IMR-90 (cell line): ENCODE data around the gene INTS2. TPM values are rescaled to one million over a fixed set of nuclear protein-coding genes. Genes with fewer than 3 reads are reported as not detected.

Source experiments
- ATAC-seq: fragments of 200-7000 bp; cut with Tn5 transposase; 2 replicates; pipeline ENCODE4 v1.9.1; 2020; ENCODE audit warnings: low read depth, mild to moderate bottlenecking, moderate library complexity
- BruUV-seq: library from RNA; stranded (reverse); fragments of 400-500 nt; replicated peaks from 2 replicates; lab custom pipeline; 2021; lab: Mats Ljungman, UMichigan
- CTCF ChIA-PET: fragments of 300-600 bp; formaldehyde crosslinking; extraction: SDS; loops from one replicate; lab custom pipeline; 2021; ENCODE audit warnings: antibody characterized with exemption; lab: Yijun Ruan, JAX
- POLR2A ChIA-PET: fragments of 300-600 bp; sonication (Branson Sonifier 250); formaldehyde crosslinking; loops from one replicate; lab custom pipeline; 2022; ENCODE audit warnings: antibody characterized with exemption; ENCODE audit not compliant: unreplicated experiment; lab: Charles Lee
- DNase-seq: peaks from one replicate; pipeline ENCODE4 v3.0.0; 2013
- H2AFZ ChIP-seq: replicated peaks from 2 replicates; pipeline ENCODE3; 2013; ENCODE audit warnings: low read length, mild to moderate bottlenecking; ENCODE audit not compliant: poor library complexity
- H2AK5ac ChIP-seq: 2 replicates; pipeline ENCODE4 v1.6.1; 2013; ENCODE audit warnings: low read depth, low read length, inconsistent platforms
- H2AK9ac ChIP-seq: replicated peaks from 2 replicates; pipeline ENCODE3; 2013; ENCODE audit warnings: mild to moderate bottlenecking, low read depth, low read length, moderate library complexity; ENCODE audit not compliant: poor library complexity
- H2BK120ac ChIP-seq: 2 replicates; pipeline ENCODE4 v1.6.1; 2013; ENCODE audit warnings: low read depth, low read length, inconsistent platforms
- H2BK15ac ChIP-seq: 3 replicates; pipeline ENCODE4 v1.6.1; 2013; ENCODE audit warnings: low read depth, low read length, inconsistent platforms
- H2BK20ac ChIP-seq: 2 replicates; pipeline ENCODE4 v1.6.1; 2013; ENCODE audit warnings: low read depth, mild to moderate bottlenecking, inconsistent platforms, low read length, moderate library complexity
- H2BK5ac ChIP-seq: 2 replicates; pipeline ENCODE4 v1.6.1; 2013; ENCODE audit warnings: mild to moderate bottlenecking, low read depth, low read length, inconsistent platforms; ENCODE audit not compliant: poor library complexity, severe bottlenecking
- H3K14ac ChIP-seq: replicated peaks from 2 replicates; pipeline ENCODE4 v1.6.1; 2013; ENCODE audit warnings: low read depth, low read length, inconsistent platforms
- H3K18ac ChIP-seq: 2 replicates; pipeline ENCODE4 v1.6.1; 2013; ENCODE audit warnings: low read depth, low read length, control low read depth
- H3K23ac ChIP-seq: 2 replicates; pipeline ENCODE4 v1.6.1; 2013; ENCODE audit warnings: low read depth, low read length, inconsistent platforms
- H3K27ac ChIP-seq: 2 replicates; pipeline ENCODE4 v1.5.1; 2013; ENCODE audit warnings: mild to moderate bottlenecking, control low read depth, low read length; ENCODE audit not compliant: insufficient read depth
- H3K27me3 ChIP-seq: 2 replicates; pipeline ENCODE4 v1.6.1; 2013; ENCODE audit warnings: low read length; ENCODE audit not compliant: control insufficient read depth, insufficient read depth
- H3K36me3 ChIP-seq: 2 replicates; pipeline ENCODE4 v1.6.1; 2013; ENCODE audit warnings: low read length, mixed read lengths; ENCODE audit not compliant: control insufficient read depth, insufficient read depth
- H3K4ac ChIP-seq: 2 replicates; pipeline ENCODE4 v1.6.1; 2013; ENCODE audit warnings: low read depth, low read length, inconsistent platforms
- H3K4me1 ChIP-seq: 2 replicates; pipeline ENCODE4 v1.6.1; 2013; ENCODE audit warnings: low read length, mixed read lengths; ENCODE audit not compliant: control insufficient read depth, insufficient read depth
- H3K4me2 ChIP-seq: 2 replicates; pipeline ENCODE4 v1.6.1; 2013; ENCODE audit warnings: low read depth, mild to moderate bottlenecking, control low read depth, low read length, moderate library complexity
- H3K4me3 ChIP-seq: 2 replicates; pipeline ENCODE4 v1.5.1; 2013; ENCODE audit warnings: low read depth, mild to moderate bottlenecking, control low read depth, low read length, moderate library complexity; ENCODE audit not compliant: insufficient read depth
- H3K56ac ChIP-seq: 2 replicates; pipeline ENCODE4 v1.6.1; 2013; ENCODE audit warnings: low read length, inconsistent platforms; ENCODE audit not compliant: insufficient read depth; ENCODE audit errors: extremely low read depth
- H3K79me1 ChIP-seq, 2 experiments: 2 replicates each; pipeline ENCODE4 v1.6.1; 2013; ENCODE audit warnings: low read length in 2 of 2, inconsistent platforms in 1 of 2, low read depth in 1 of 2
- H3K9ac ChIP-seq: 2 replicates; pipeline ENCODE4 v1.6.1; 2013; ENCODE audit warnings: low read depth, low read length, control low read depth
- H3K9me1 ChIP-seq: 2 replicates; pipeline ENCODE4 v1.6.1; 2013; ENCODE audit warnings: low read length, inconsistent platforms; ENCODE audit not compliant: insufficient read depth
- H3K9me3 ChIP-seq: 2 replicates; pipeline ENCODE4 v1.6.1; 2013; ENCODE audit warnings: low read length; ENCODE audit not compliant: control insufficient read depth, insufficient read depth
- H4K20me1 ChIP-seq: 2 replicates; pipeline ENCODE4 v1.6.1; 2013; ENCODE audit warnings: low read length, inconsistent platforms; ENCODE audit not compliant: insufficient read depth
- H4K5ac ChIP-seq: 2 replicates; pipeline ENCODE4 v1.6.1; 2013; ENCODE audit warnings: mild to moderate bottlenecking, low read depth, low read length, control low read depth
- H4K8ac ChIP-seq, 2 experiments: 2 replicates each; pipeline ENCODE4 v1.6.1; 2013; ENCODE audit warnings: low read depth in 2 of 2, low read length in 2 of 2, control low read depth in 1 of 2, inconsistent platforms in 1 of 2
- H4K91ac ChIP-seq: 2 replicates; pipeline ENCODE4 v1.6.1; 2013; ENCODE audit warnings: low read depth, low read length, inconsistent platforms; ENCODE audit not compliant: insufficient read depth
- CHD1 ChIP-seq: IDR thresholded peaks from 2 replicates; pipeline ENCODE4 v1.6.1; 2012; ENCODE audit warnings: low read depth, low read length, improper control_type of control experiment
- MXI1 ChIP-seq: IDR thresholded peaks from 2 replicates; pipeline ENCODE4 v1.6.1; 2012; ENCODE audit warnings: low read depth, mild to moderate bottlenecking, low read length, moderate library complexity, borderline replicate concordance
- NFE2L2 ChIP-seq: fragments of 150-350 bp; IDR thresholded peaks from 2 replicates; pipeline ENCODE4 v1.6.1; 2016; ENCODE audit warnings: low read depth, mild to moderate bottlenecking, low read length
- WGBS, 2 experiments: methylation state at CpG; one replicate each; pipeline versions ENCODE4 v1.1.5 to v1.1.7; 2013; ENCODE audit warnings: missing lambda C conversion rate in 2 of 2; ENCODE audit not compliant: insufficient read length in 1 of 2; ENCODE audit errors: extremely low coverage in 2 of 2; 5-methylcytosine and 5-hydroxymethylcytosine counted together
- dilution Hi-C: fragments of 300-500 bp; cut with HindIII; formaldehyde crosslinking; loops from one replicate; pipeline ENCODE4 v1.14.3; 2018; ENCODE audit warnings: low sequenced_read_pairs; ENCODE audit not compliant: unreplicated experiment
- in situ Hi-C: fragments of 300-500 bp; cut with MboI; formaldehyde crosslinking; loops from 3 replicates; pipeline ENCODE4 v1.14.3; 2019; ENCODE audit warnings: low sequenced_read_pairs, inconsistent platforms, mixed read lengths
- intact Hi-C: fragments of 100-400 bp; cut with micrococcal nuclease; formaldehyde crosslinking; loops from 2 replicates; pipeline ENCODE4 v1.10.0; 2022
- polyA plus RNA-seq, 3 experiments: library from polyadenylated mRNA; depleted of rRNA; stranded (reverse); fragments of >200 nt; gene quantifications; 2 replicates each; pipeline ENCODE4 v1.2.3, GENCODE V29; 2012; ENCODE audit warnings: low replicate concordance in 1 of 3
- total RNA-seq: library from RNA; depleted of rRNA; stranded (reverse); fragments of >200 nt; gene quantifications from 2 replicates; pipeline ENCODE4 v1.2.3, GENCODE V29; 2012

The INTS2 gene
- total and polyA plus RNA-seq, 2 of the 4 experiments (the other 2 are of a cell fraction), result 4.0 to 17.4 TPM

GRCh38 chr17:61846761-61847375, 80.9 kb downstream of the INTS2 start:
- ATAC-seq (no peak), DNase-seq (no peak)
- no peaks in the 10 kb centered on the region for H3K9me3 ChIP-seq
- no peak overlapping the region for H3K18ac ChIP-seq
- no peak overlapping the region for H3K4me3 ChIP-seq
- H3K4ac ChIP-seq, result no peak overlapping the region
- no peak overlapping the region for H2AFZ ChIP-seq
- no peaks in the 10 kb centered on the region; the same call in 1 of the 2 replicates for H4K20me1 ChIP-seq
- no TSS peak for BruUV-seq
- intact Hi-C loops, result no loop called here
- H4K5ac ChIP-seq, result no peak overlapping the region
- no peaks in the 10 kb centered on the region; the same call in 1 of the 2 replicates for H3K9me1 ChIP-seq
- no peak overlapping the region for H2BK20ac ChIP-seq
- no peak overlapping the region for H2AK9ac ChIP-seq
- H3K27ac ChIP-seq, result no peak overlapping the region
- no CpG with 5 or more reads among the region's 3 CpGs for WGBS, 2 experiments
- dilution Hi-C loops, result no loop called here
- H4K8ac ChIP-seq, result no peak overlapping the region
- no peaks in the 10 kb centered on the region for H3K4me1 ChIP-seq
- H2BK15ac ChIP-seq, result no peak overlapping the region
- no peak overlapping the region for H3K9ac ChIP-seq
- ChIA-PET POLR2A (no interaction called here), CTCF (no interaction called here)
- peaks cover 6% of the 10 kb centered on the region; the same call in 1 of the 2 replicates for H3K36me3 ChIP-seq
- in situ Hi-C loops, result loop anchor here (10.0 kb wide), 1 partner anchor 422 kb away; no protein-coding TSS in a partner anchor
- H3K27me3 ChIP-seq, result no peaks in the 10 kb centered on the region
- H3K4me2 ChIP-seq, result no peak overlapping the region
- TF ChIP-seq CHD1, result no peak
- TF ChIP-seq NFE2L2, result no peak
- no peak for TF ChIP-seq MXI1
- peaks cover 8 to 23% of the 10 kb centered on the region in 2 experiments; a peak in 3 of 4 replicates for H3K79me1 ChIP-seq
- no peak overlapping the region for H4K91ac ChIP-seq
- H3K23ac ChIP-seq, result peak overlapping the region; percentile 42; the same call in 1 of the 2 replicates
- no peak overlapping the region for H2AK5ac ChIP-seq
- no peak overlapping the region for H2BK5ac ChIP-seq
- no peak overlapping the region for H3K14ac ChIP-seq
- no peak overlapping the region for H2BK120ac ChIP-seq
- H3K56ac ChIP-seq, result no peak overlapping the region
